ENCODE results near the gene SLC25A41. TPM values are rescaled to one million over a fixed set of nuclear protein-coding genes. Genes with fewer than 3 reads are reported as not detected.

The SLC25A41 gene
- total RNA-seq, 1 experiment from 2014 or later, result 1.4 TPM

GRCh38 chr19:6465663-6466062 is 32.1 kb upstream of the SLC25A41 start:
- DNase-seq, result no peak
- H3K9me3 Mint-ChIP-seq (ENCODE audit: low read depth, unreplicated experiment), result no peaks in the 10 kb centered on the region
- H3K4me3 Mint-ChIP-seq (ENCODE audit: low read depth, unreplicated experiment), result peak overlapping the region; percentile 90
- H3K4me1 Mint-ChIP-seq (ENCODE audit: low read depth, unreplicated experiment), result peaks cover 15% of the 10 kb centered on the region
- peak overlapping the region; percentile 89 for H3K27ac Mint-ChIP-seq (ENCODE audit: unreplicated experiment)
- H3K36me3 Mint-ChIP-seq (ENCODE audit: insufficient read depth, unreplicated experiment), result peaks cover 42% of the 10 kb centered on the region
- intact Hi-C loops (cut with micrococcal nuclease; ENCODE audit: unreplicated experiment), result no loop called here
- H3K27me3 Mint-ChIP-seq (ENCODE audit: unreplicated experiment), result no peaks in the 10 kb centered on the region
- CTCF ChIA-PET, result no interaction called here
- no TSS peak for BruUV-seq (replicated peaks)
- no peak for TF ChIP-seq CTCF (IDR thresholded peaks at IDR 0.05; ENCODE audit: unreplicated experiment)

GRCh38 chr19:6465006-6465405 is 31.4 kb upstream of the SLC25A41 start:
- Mint-ChIP-seq H3K27ac (ENCODE audit: unreplicated experiment) (peak overlapping the region; percentile 89), H3K9me3 (ENCODE audit: low read depth, unreplicated experiment) (no peaks in the 10 kb centered on the region), H3K27me3 (ENCODE audit: unreplicated experiment) (no peaks in the 10 kb centered on the region), H3K4me3 (ENCODE audit: low read depth, unreplicated experiment) (peak overlapping the region; percentile 90), H3K36me3 (ENCODE audit: insufficient read depth, unreplicated experiment) (peaks cover 48% of the 10 kb centered on the region), H3K4me1 (ENCODE audit: low read depth, unreplicated experiment) (peaks cover 15% of the 10 kb centered on the region)
- DNase-seq, result no peak
- no TSS peak for BruUV-seq (replicated peaks)
- intact Hi-C loops (cut with micrococcal nuclease; ENCODE audit: unreplicated experiment), result no loop called here
- CTCF ChIA-PET, result interaction anchor here (0.7 kb wide), 1 partner anchor 105 kb away, joined by 3 read pairs; no protein-coding TSS in a partner anchor
- no peak for TF ChIP-seq CTCF (IDR thresholded peaks at IDR 0.05; ENCODE audit: unreplicated experiment)

- peak within 1 kb of the TSS; percentile 90 for H3K4me3 Mint-ChIP-seq (ENCODE audit: low read depth, unreplicated experiment)
- no peak for TF ChIP-seq CTCF (IDR thresholded peaks at IDR 0.05; ENCODE audit: unreplicated experiment)
- H3K27ac Mint-ChIP-seq (ENCODE audit: unreplicated experiment), result peak within 1 kb of the TSS; percentile 89
- peak; percentile 95 for DNase-seq
- peaks cover 55% of the 10 kb centered on the region for H3K36me3 Mint-ChIP-seq (ENCODE audit: insufficient read depth, unreplicated experiment)
- intact Hi-C loops (cut with micrococcal nuclease; ENCODE audit: unreplicated experiment), result no loop called here
- H3K9me3 Mint-ChIP-seq (ENCODE audit: low read depth, unreplicated experiment), result no peaks in the 10 kb centered on the region
- H3K27me3 Mint-ChIP-seq (ENCODE audit: unreplicated experiment), result no peaks in the 10 kb centered on the region
- BruUV-seq (replicated peaks), result TSS peak; percentile 8
- H3K4me1 Mint-ChIP-seq (ENCODE audit: low read depth, unreplicated experiment), result peaks cover 15% of the 10 kb centered on the region
- CTCF ChIA-PET, result interaction anchor here (0.7 kb wide), 1 partner anchor 104 kb away, joined by 3 read pairs; no protein-coding TSS in a partner anchor
Measured at GRCh38 chr19:6464070-6464873, 30.7 kb upstream of the SLC25A41 start, which contains the start of gene CRB3. TSS of gene CRB3 (plus strand) at chr19:6464271. CDS start at chr19:6464702, 431 bp downstream.

DNA sequence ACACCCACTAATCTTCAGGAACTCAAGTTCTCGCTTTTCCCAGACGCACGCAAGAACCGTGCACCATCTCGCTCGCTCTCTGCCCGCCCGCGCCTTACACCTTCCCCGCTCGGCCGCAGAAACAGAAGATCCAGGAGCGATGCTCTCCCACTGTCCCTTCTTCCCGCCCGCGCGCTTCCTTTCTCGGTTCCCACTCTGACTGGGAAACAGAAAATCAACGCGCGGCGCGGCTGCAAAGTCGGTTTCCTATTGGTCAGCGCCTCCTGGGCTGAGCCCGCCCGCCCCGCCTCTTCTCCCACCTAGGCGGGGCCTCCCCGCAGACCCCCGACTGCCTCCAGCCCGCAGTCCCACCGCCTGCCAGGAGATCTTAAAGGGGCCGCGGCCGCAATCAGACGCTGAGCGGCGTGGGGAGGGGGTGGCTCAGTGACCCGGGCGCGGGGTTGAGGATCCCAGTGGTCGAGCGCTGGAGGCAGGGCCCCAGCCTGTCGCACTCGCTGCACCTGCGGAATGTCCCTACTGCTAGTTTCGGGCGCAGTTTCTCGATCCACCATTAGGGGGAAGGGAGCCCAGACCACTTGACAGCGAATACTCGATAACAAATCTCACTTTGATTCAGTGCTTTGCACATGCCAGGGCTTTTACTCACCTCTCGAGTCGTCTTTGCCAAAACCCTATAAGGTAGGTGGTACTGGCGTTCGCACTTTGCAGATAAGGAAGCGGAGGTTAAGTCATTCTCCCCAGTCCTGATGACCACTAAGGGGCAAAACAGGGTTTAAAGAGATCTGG is 26.7 kb upstream of the SLC25A41 start:
- CTCF ChIA-PET, result no interaction called here
- Mint-ChIP-seq H3K4me3 (ENCODE audit: low read depth, unreplicated experiment) (peak overlapping the region; percentile 88), H3K27ac (ENCODE audit: unreplicated experiment) (peak overlapping the region; percentile 94), H3K27me3 (ENCODE audit: unreplicated experiment) (no peaks in the 10 kb centered on the region), H3K36me3 (ENCODE audit: insufficient read depth, unreplicated experiment) (peaks cover 43% of the 10 kb centered on the region), H3K4me1 (ENCODE audit: low read depth, unreplicated experiment) (peaks cover 16% of the 10 kb centered on the region), H3K9me3 (ENCODE audit: low read depth, unreplicated experiment) (no peaks in the 10 kb centered on the region)
- intact Hi-C loops (cut with micrococcal nuclease; ENCODE audit: unreplicated experiment), result no loop called here
- BruUV-seq (replicated peaks), result no TSS peak
- peak; percentile 60 for TF ChIP-seq CTCF (IDR thresholded peaks at IDR 0.05; ENCODE audit: unreplicated experiment)
- peak; percentile 94 for DNase-seq
